Measurements from ENCODE around the gene DDX46. TPM values are rescaled to one million over a fixed set of nuclear protein-coding genes. Genes with fewer than 3 reads are reported as not detected.

Gene DDX46
- total RNA-seq, 2 experiments from 2014 or later, result 47.1 to 78.8 TPM

- H3K4me2 ChIP-seq (ENCODE audit: low read length), result peak within 1 kb of the TSS; percentile 86
- peaks cover 36% of the 10 kb centered on the region for H3K4me1 ChIP-seq (ENCODE audit: insufficient read depth, low read length, poor library complexity, severe bottlenecking)
- POLR2A ChIA-PET, result interaction anchor here (0.8 to 1.2 kb wide), 4 partner anchors 11 to 90 kb away, joined by 3 to 8 read pairs (median 3); partner anchors contain the start of genes DDX46 and SEC24A
- no peaks in the 10 kb centered on the region for H3K9me2 ChIP-seq (ENCODE audit: insufficient read depth, low read length)
- TF ChIP-seq CTCF (conservative IDR thresholded peaks at IDR 0.05; ENCODE audit: low read length) (peak; percentile 79), EZH2phosphoT487 (IDR thresholded peaks at IDR 0.05; ENCODE audit: borderline replicate concordance, low read depth, low read length) (no peak)
- peak within 1 kb of the TSS; percentile 42 for H3K27ac ChIP-seq (ENCODE audit: low read depth, low read length, poor library complexity, severe bottlenecking)
- peak; percentile 98 for DNase-seq (ENCODE audit: low spot score)
- H3K79me2 ChIP-seq (ENCODE audit: insufficient read depth, low read depth, low read length), result peaks cover 45% of the 10 kb centered on the region
- BruUV-seq (replicated peaks), result no TSS peak
- peaks cover 25% of the 10 kb centered on the region for H3K36me3 ChIP-seq (ENCODE audit: insufficient read depth, low read length)
- peak within 1 kb of the TSS; percentile 73 for H2AFZ ChIP-seq (ENCODE audit: low read length)
- H3K9me3 ChIP-seq (ENCODE audit: low read length), result no peaks in the 10 kb centered on the region
- no peaks in the 10 kb centered on the region for H4K20me1 ChIP-seq (ENCODE audit: insufficient read depth, low read length)
- intact Hi-C loops (cut with micrococcal nuclease; ENCODE audit: unreplicated experiment), result loop anchor here (1.0 to 10.0 kb wide), 11 partner anchors 20 to 511 kb away; partner anchors contain the start of genes CDKN2AIPNL, DDX46, JADE2 and PCBD2
- CTCF ChIA-PET (ENCODE audit: unreplicated experiment), result interaction anchor here (0.6 to 1.5 kb wide), 5 partner anchors 106 to 813 kb away, joined by 3 to 4 read pairs (median 4); partner anchors contain the start of gene PCBD2
- peak within 1 kb of the TSS; percentile 84 for H3K4me3 ChIP-seq (ENCODE audit: low read depth, low read length, poor library complexity, severe bottlenecking)
These were observed 20.2 kb upstream of the DDX46 start, which contains the start of gene CAMLG for GRCh38 chr5:134738133-134738962. CAMLG (plus strand) TSS chr5:134738548; CDS start chr5:134738621, 73 bp downstream.

DNA sequence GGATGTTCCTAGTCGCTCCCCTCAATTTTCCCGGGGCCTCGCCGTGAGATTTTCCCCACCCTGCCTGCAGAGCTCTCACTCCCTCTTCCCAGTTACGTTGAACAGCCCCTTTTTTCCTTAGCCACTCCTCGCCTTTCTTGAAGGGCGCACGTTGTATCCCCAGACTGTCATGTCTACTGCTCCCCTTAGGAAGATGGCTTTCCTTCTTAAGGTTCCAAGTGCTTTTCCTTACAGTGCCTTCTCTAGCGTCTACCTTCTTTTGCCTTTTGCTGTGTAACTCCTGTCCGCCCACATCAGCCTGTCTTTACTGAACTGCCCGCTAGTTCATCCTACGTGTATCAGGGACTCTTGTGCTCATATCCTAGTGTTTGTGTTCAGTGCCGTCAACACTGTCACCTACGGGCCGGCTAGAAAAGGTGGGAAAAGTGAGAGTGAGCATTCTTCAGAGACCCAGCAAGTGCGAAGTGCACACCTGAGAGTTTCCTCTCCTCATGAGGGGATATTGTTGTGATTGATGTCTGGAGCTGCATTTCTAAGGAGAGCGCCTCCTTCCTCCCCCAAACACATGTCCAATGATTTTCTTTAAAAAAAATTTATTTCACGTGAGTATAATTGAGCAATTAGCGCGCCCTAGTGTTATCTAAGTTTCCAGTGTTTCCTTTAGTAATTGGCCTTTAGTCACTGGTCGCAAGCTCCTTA lies 19.5 kb upstream of the DDX46 start:
- peaks cover 51% of the 10 kb centered on the region for H3K79me2 ChIP-seq (ENCODE audit: insufficient read depth, low read depth, low read length)
- POLR2A ChIA-PET, result interaction anchor here (0.5 to 2.9 kb wide), 9 partner anchors 11 to 704 kb away, joined by 3 to 14 read pairs (median 4); partner anchors contain the start of gene DDX46
- peak overlapping the region; percentile 84 for H3K4me3 ChIP-seq (ENCODE audit: low read depth, low read length, poor library complexity, severe bottlenecking)
- no TSS peak for BruUV-seq (replicated peaks)
- peak overlapping the region; percentile 86 for H3K4me2 ChIP-seq (ENCODE audit: low read length)
- no peaks in the 10 kb centered on the region for H3K9me2 ChIP-seq (ENCODE audit: insufficient read depth, low read length)
- no peak for TF ChIP-seq EZH2phosphoT487 (IDR thresholded peaks at IDR 0.05; ENCODE audit: borderline replicate concordance, low read depth, low read length)
- peak; percentile 82 for TF ChIP-seq CTCF (conservative IDR thresholded peaks at IDR 0.05; ENCODE audit: low read length)
- H4K20me1 ChIP-seq (ENCODE audit: insufficient read depth, low read length), result no peaks in the 10 kb centered on the region
- peak; percentile 65 for DNase-seq (ENCODE audit: low spot score)
- H3K36me3 ChIP-seq (ENCODE audit: insufficient read depth, low read length), result peaks cover 33% of the 10 kb centered on the region
- H3K9me3 ChIP-seq (ENCODE audit: low read length), result no peaks in the 10 kb centered on the region
- intact Hi-C loops (cut with micrococcal nuclease; ENCODE audit: unreplicated experiment), result loop anchor here (1.0 to 10.0 kb wide), 11 partner anchors 19 to 512 kb away; partner anchors contain the start of genes CDKN2AIPNL, DDX46, JADE2 and PCBD2
- peak overlapping the region; percentile 42 for H3K27ac ChIP-seq (ENCODE audit: low read depth, low read length, poor library complexity, severe bottlenecking)
- peak overlapping the region; percentile 73 for H2AFZ ChIP-seq (ENCODE audit: low read length)
- CTCF ChIA-PET (ENCODE audit: unreplicated experiment), result interaction anchor here (0.5 to 1.5 kb wide), 7 partner anchors 107 to 814 kb away, joined by 3 to 4 read pairs (median 3); partner anchors contain the start of gene PCBD2
- peaks cover 36% of the 10 kb centered on the region for H3K4me1 ChIP-seq (ENCODE audit: insufficient read depth, low read length, poor library complexity, severe bottlenecking)
